ENCODE measurements around the gene CENPB. TPM values are rescaled to one million over a fixed set of nuclear protein-coding genes. Genes with fewer than 3 reads are reported as not detected.

CENPB gene
- total RNA-seq, 4 donors from 2014 or later: 38.8 to 81.4 (median 67.1) TPM

GRCh38 chr20:3820048-3820900, 33.7 kb upstream of the CENPB start, which contains the start of gene AP5S1:
Gene AP5S1, plus strand, starts transcription at chr20:3820547. Its CDS starts 1,571 bp downstream, at chr20:3822118.
- peak; percentile 88 for DNase-seq
- Histone ChIP-seq H3K4me3 (peak within 1 kb of the TSS; percentile 71 to 74 (median 72)), H3K27me3 (no peaks in the 10 kb centered on the region), H3K36me3 (peaks cover 13 to 35% (median 18%) of the 10 kb centered on the region in 3 donors), H3K27ac (peak within 1 kb of the TSS; percentile 91 to 99 (median 98)), H3K9me3 (no peaks in the 10 kb centered on the region), H3K4me1 (peaks cover 21 to 48% (median 25%) of the 10 kb centered on the region in 3 donors)
- 0% methylated on average over 16 to 24 of the region's 96 CpGs for WGBS, 2 donors
- TF ChIP-seq CTCF (IDR thresholded peaks at IDR 0.05) (peak; percentile 97 to 100 (median 98)), POLR2A (IDR thresholded peaks at IDR 0.05) (peak in 2 of 4 donors; percentile 36 to 66)
- intact Hi-C loops (cut with DNase I): loop anchor here (5.0 kb wide), 1 partner anchor 38 kb away; the partner anchor contains the start of gene SPEF1

DNA sequence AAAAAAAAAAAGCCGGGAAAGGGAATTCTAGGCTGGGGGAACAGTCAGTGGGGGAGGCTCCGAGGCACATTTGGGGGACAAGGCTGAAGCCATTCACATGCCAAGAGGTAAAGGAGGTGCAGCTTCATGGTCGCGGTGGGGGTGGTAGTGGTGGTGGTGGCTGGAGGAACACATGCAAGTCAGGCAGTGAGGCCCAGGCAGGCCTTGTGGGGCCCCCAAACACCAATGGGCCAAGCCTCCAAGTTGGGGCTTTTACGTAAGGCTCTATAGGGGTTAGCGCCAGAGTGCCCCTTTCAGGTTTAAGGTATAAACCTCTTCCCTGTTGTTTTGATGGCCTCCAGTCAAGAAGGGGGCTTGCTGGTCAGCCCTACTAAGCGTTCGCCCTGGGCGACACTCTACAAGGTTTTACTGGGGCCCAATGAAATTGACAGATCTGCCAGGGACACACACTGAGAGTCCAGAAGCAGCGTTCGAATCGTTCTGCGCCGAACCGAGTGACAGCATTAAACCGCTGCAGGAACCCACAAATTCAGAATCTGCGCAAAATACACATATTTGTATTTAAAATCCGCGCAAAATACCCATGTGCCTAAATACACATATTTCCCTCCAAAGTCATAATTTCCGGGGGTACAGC, 33.0 kb upstream of the CENPB start:
- Histone ChIP-seq H3K27me3 (no peaks in the 10 kb centered on the region), H3K4me3 (peak overlapping the region; percentile 71 to 74 (median 72)), H3K4me1 (peaks cover 21 to 52% (median 25%) of the 10 kb centered on the region in 3 donors), H3K27ac (peak overlapping the region; percentile 91 to 99 (median 98)), H3K9me3 (no peaks in the 10 kb centered on the region), H3K36me3 (peaks cover 13 to 27% (median 17%) of the 10 kb centered on the region in 3 donors)
- 66 to 70% methylated on average over 15 to 20 of the region's 20 CpGs for WGBS, 2 donors
- TF ChIP-seq POLR2A (IDR thresholded peaks at IDR 0.05) (no peak), CTCF (IDR thresholded peaks at IDR 0.05) (no peak)
- intact Hi-C loops (cut with DNase I): loop anchor here (5.0 kb wide), 1 partner anchor 37 kb away; the partner anchor contains the start of gene SPEF1
- DNase-seq: no peak

GRCh38 chr20:3818155-3819151, 31.9 kb upstream of the CENPB start:
- intact Hi-C loops (cut with DNase I): no loop called here
- Histone ChIP-seq H3K36me3 (peaks cover 6 to 16% (median 6%) of the 10 kb centered on the region in 3 donors), H3K27me3 (no peaks in the 10 kb centered on the region), H3K9me3 (no peaks in the 10 kb centered on the region), H3K27ac (peak overlapping the region; percentile 33 to 98 (median 80)), H3K4me1 (peaks cover 21 to 62% (median 26%) of the 10 kb centered on the region in 3 donors), H3K4me3 (no peak overlapping the region)
- 59 to 65% methylated on average over 4 to 7 of the region's 8 CpGs for WGBS, 2 donors
- TF ChIP-seq POLR2A (IDR thresholded peaks at IDR 0.05) (no peak), CTCF (IDR thresholded peaks at IDR 0.05) (peak; percentile 26 to 62 (median 52))
- no peak for DNase-seq

- Histone ChIP-seq H3K4me3 (no peak overlapping the region), H3K27me3 (no peaks in the 10 kb centered on the region), H3K4me1 (peaks cover 28 to 74% (median 40%) of the 10 kb centered on the region in 3 donors), H3K36me3 (no peaks in the 10 kb centered on the region), H3K9me3 (no peaks in the 10 kb centered on the region), H3K27ac (peak overlapping the region in 1 of 4 donors; percentile 42)
- WGBS, 2 donors: 69 to 73% methylated on average over 9 of the region's 9 CpGs
- no peak for TF ChIP-seq POLR2A (IDR thresholded peaks at IDR 0.05)
- TF ChIP-seq CTCF (IDR thresholded peaks at IDR 0.05): no peak
- DNase-seq: no peak
- intact Hi-C loops (cut with DNase I): no loop called here
These were observed 29.3 kb upstream of the CENPB start for GRCh38 chr20:3815703-3816315.

Measured in esophagus squamous epithelium (tissue), 5 donors.